ENCODE data around the gene UBA7. TPM values are rescaled to one million over a fixed set of nuclear protein-coding genes. Genes with fewer than 3 reads are reported as not detected.

The UBA7 gene
- total RNA-seq, 1 experiment from 2014 or later, result 0.85 TPM

DNA sequence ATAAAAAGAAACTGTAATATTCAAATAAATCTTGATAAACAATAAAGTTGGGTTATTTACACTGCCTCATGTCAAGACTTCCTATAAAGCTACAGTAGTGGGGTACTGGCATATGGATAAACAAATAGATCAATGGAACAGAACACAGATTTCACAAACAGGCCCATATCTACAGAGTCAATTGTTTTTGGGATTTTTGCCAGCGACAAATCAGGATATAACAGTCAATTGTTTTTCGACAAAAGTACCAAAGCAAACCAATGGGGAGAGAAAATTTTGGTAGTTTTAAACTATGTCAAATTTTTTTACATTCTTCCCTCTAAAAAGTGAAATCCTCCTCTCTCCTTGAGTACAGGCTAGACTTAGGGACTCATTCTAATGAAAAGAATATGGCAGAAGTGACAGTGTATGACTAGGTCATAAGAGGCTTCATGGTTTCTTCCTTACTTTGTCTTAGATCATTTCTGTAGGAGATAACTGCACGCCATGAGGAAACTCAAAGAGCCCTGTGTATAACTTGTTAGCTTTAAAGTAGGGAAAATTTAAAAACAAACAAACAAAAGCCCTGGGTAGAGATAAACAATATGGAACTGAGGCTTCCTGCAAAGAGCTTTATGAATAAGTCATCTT lies 44.4 kb downstream of the UBA7 start:
- peaks cover 5% of the 10 kb centered on the region; the same call in 1 of the 2 replicates for H3K79me2 ChIP-seq (ENCODE audit: insufficient read depth, low read length)
- H3K27ac ChIP-seq (ENCODE audit: insufficient read length, low read depth, low read length), result no peak overlapping the region
- H3K18ac ChIP-seq (ENCODE audit: insufficient read length, low read depth, low read length), result no peak overlapping the region
- no peak for DNase-seq
- H3K14ac ChIP-seq (ENCODE audit: insufficient read depth, low read length), result no peak overlapping the region
- H4K20me1 ChIP-seq (ENCODE audit: control insufficient read depth, insufficient read depth, insufficient read length), result no peaks in the 10 kb centered on the region
- H3K4me3 Mint-ChIP-seq, result no peak overlapping the region
- no peak overlapping the region for H2BK15ac ChIP-seq (ENCODE audit: low read depth, low read length)
- H2BK20ac ChIP-seq (ENCODE audit: low read depth, low read length, poor library complexity, severe bottlenecking), result no peak overlapping the region
- H4K5ac ChIP-seq (ENCODE audit: insufficient read length, low read depth, low read length), result no peak overlapping the region
- no peaks in the 10 kb centered on the region for H3K27me3 ChIP-seq (ENCODE audit: insufficient read depth, low read length)
- H3K9ac ChIP-seq (ENCODE audit: extremely low read depth, insufficient read length, low read length), result no peak overlapping the region
- no peak overlapping the region for H2BK5ac ChIP-seq (ENCODE audit: insufficient read length, low read length)
- no peaks in the 10 kb centered on the region for H3K27me3 Mint-ChIP-seq (ENCODE audit: low read depth)
- peaks cover under 1 to 4% (median 2%) of the 10 kb centered on the region in 3 experiments; a peak in 5 of 7 replicates for H3K36me3 Mint-ChIP-seq (ENCODE audit: insufficient read depth in 1 of 3, low read depth in 3 of 3)
- H4K8ac ChIP-seq (replicated peaks; ENCODE audit: insufficient read length, low read depth, low read length), result no peak overlapping the region
- no peak overlapping the region for H3K4ac ChIP-seq (ENCODE audit: low read depth, low read length)
- H3K27ac Mint-ChIP-seq, result no peak overlapping the region
- H3T11ph ChIP-seq (ENCODE audit: low read length), result no peak overlapping the region
- H3K23ac ChIP-seq (ENCODE audit: insufficient read length, low read depth, low read length), result no peak overlapping the region
- no peaks in the 10 kb centered on the region for H3K4me1 Mint-ChIP-seq
- H2AFZ ChIP-seq (ENCODE audit: low read length), result no peak overlapping the region
- H2BK120ac ChIP-seq (ENCODE audit: low read depth, low read length, poor library complexity, severe bottlenecking), result no peak overlapping the region
- H3K9me3 Mint-ChIP-seq, result no peaks in the 10 kb centered on the region
- H4K91ac ChIP-seq (ENCODE audit: insufficient read length, low read depth, low read length), result no peak overlapping the region
- H3K56ac ChIP-seq (ENCODE audit: insufficient read length, low read depth, low read length), result no peak overlapping the region
- H3K79me1 ChIP-seq (ENCODE audit: insufficient read depth, low read depth, low read length, poor library complexity, severe bottlenecking), result peaks cover 10% of the 10 kb centered on the region
- H3K23me2 ChIP-seq (ENCODE audit: insufficient read length, low read depth, low read length, poor library complexity, severe bottlenecking), result no peaks in the 10 kb centered on the region
- no CpG with 5 or more reads among the region's 3 CpGs for WGBS (ENCODE audit: extremely low coverage, insufficient read length, low lambda C conversion rate)
- no peak overlapping the region for H3K4me2 ChIP-seq (ENCODE audit: insufficient read depth, insufficient read length, low read length)
- no peak overlapping the region for H2AK5ac ChIP-seq (ENCODE audit: insufficient read length, low read length)
- H3K9me3 ChIP-seq (ENCODE audit: control insufficient read depth, low read depth, low read length), result no peaks in the 10 kb centered on the region
- TF ChIP-seq, protein P1, sequence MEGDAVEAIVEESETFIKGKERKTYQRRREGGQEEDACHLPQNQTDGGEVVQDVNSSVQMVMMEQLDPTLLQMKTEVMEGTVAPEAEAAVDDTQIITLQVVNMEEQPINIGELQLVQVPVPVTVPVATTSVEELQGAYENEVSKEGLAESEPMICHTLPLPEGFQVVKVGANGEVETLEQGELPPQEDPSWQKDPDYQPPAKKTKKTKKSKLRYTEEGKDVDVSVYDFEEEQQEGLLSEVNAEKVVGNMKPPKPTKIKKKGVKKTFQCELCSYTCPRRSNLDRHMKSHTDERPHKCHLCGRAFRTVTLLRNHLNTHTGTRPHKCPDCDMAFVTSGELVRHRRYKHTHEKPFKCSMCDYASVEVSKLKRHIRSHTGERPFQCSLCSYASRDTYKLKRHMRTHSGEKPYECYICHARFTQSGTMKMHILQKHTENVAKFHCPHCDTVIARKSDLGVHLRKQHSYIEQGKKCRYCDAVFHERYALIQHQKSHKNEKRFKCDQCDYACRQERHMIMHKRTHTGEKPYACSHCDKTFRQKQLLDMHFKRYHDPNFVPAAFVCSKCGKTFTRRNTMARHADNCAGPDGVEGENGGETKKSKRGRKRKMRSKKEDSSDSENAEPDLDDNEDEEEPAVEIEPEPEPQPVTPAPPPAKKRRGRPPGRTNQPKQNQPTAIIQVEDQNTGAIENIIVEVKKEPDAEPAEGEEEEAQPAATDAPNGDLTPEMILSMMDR (conservative IDR thresholded peaks at IDR 0.05), result no peak
- H3K4me1 ChIP-seq (ENCODE audit: insufficient read depth, low read length), result no peaks in the 10 kb centered on the region
- H2BK12ac ChIP-seq (ENCODE audit: insufficient read length, low read depth, low read length), result no peak overlapping the region

Measured in H9 (cell line).